ENCODE results near the gene GABRR1.

GABRR1 gene

GRCh38 chr6:89148016-89148750 lies 69.0 kb downstream of the GABRR1 start:
- no peak for DNase-seq (ENCODE audit: insufficient read length, low spot score)
- TF ChIP-seq CTCF (IDR thresholded peaks at IDR 0.05; ENCODE audit: insufficient read depth, missing control alignments), result no peak
- FAIRE-seq, result peak; percentile 11

GRCh38 chr6:89146718-89147700 lies 70.1 kb downstream of the GABRR1 start:
- no peak for DNase-seq (ENCODE audit: insufficient read length, low spot score)

GRCh38 chr6:89145956-89146717 lies 71.0 kb downstream of the GABRR1 start, which contains the start of gene PM20D2:
PM20D2 (plus strand) TSS chr6:89146055; CDS start chr6:89146145, 90 bp downstream.
- FAIRE-seq, result no peak
- peak; percentile 53 for DNase-seq (ENCODE audit: insufficient read length, low spot score)
- no peak for TF ChIP-seq CTCF (IDR thresholded peaks at IDR 0.05; ENCODE audit: insufficient read depth, missing control alignments)

More at GRCh38 chr6:89146718-89147700, 70.1 kb downstream of the GABRR1 start:
- no peak for TF ChIP-seq CTCF (IDR thresholded peaks at IDR 0.05; ENCODE audit: insufficient read depth, missing control alignments)
- FAIRE-seq, result no peak

- DNase-seq (ENCODE audit: insufficient read length, low spot score) (no peak), FAIRE-seq (peak; percentile 32)
Measured at GRCh38 chr6:89145091-89145955, 71.8 kb downstream of the GABRR1 start.

GRCh38 chr6:89144354-89144906 lies 72.7 kb downstream of the GABRR1 start:
- FAIRE-seq (peak; percentile 72), DNase-seq (ENCODE audit: insufficient read length, low spot score) (no peak)
- no peak for TF ChIP-seq CTCF (IDR thresholded peaks at IDR 0.05; ENCODE audit: insufficient read depth, missing control alignments)

More at GRCh38 chr6:89145091-89145955, 71.8 kb downstream of the GABRR1 start:
- TF ChIP-seq CTCF (IDR thresholded peaks at IDR 0.05; ENCODE audit: insufficient read depth, missing control alignments), result no peak
